Epidermal melanocyte (primary cell): ENCODE results near the gene OR7A17.

Source experiments
- DNase-seq: peaks from one replicate; pipeline ENCODE4 v3.0.0; 2011; ENCODE audit warnings: low spot score; ENCODE audit not compliant: insufficient read length

Gene OR7A17

GRCh38 chr19:14886032-14886431 lies at the start of gene OR7A17:
OR7A17 (minus strand) TSS chr19:14886132; CDS start chr19:14881355, 4,777 bp downstream.
- no peak for DNase-seq

- no peak for DNase-seq
Observed at GRCh38 chr19:14933506-14933905, 47.6 kb upstream of the OR7A17 start.

DNA sequence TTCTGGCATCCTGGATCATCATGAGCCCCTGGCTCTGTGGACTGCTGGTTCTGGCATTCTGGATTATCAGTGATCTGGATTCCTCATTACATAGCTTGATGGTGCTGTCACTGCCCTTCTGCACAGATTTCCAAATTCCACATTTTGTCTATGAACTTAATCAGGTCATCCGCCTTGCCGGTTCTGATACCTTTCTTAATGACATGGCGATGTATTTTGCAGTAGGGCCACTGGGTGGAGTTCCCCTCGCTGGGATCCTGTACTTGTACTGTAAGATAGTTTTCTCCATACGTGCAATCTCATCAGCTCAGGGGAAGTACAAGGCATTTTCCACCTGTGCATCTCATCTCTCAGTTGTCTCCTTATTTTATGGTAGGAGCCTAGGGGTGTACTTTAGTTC lies 30.9 kb upstream of the OR7A17 start:
- no peak for DNase-seq

DNA sequence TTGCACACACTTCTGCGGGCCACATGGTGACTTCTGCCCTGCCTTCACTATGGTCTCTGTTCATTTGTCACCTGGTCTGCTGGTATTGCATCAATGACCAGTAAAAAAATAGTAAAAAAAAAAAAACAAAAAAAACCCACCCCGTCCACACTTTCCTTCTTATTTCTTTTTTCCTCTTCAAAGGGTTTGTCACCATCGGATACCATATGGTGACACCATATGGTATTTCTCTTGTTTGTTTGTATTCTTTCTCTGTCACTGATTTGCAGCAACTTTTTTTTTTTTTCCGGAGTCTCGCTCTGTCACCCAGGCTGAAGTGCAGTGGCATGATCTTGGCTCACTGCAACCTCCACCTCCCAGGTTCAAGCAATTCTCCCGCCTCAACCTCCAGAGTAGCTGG lies 29.2 kb upstream of the OR7A17 start:
- no peak for DNase-seq

DNA sequence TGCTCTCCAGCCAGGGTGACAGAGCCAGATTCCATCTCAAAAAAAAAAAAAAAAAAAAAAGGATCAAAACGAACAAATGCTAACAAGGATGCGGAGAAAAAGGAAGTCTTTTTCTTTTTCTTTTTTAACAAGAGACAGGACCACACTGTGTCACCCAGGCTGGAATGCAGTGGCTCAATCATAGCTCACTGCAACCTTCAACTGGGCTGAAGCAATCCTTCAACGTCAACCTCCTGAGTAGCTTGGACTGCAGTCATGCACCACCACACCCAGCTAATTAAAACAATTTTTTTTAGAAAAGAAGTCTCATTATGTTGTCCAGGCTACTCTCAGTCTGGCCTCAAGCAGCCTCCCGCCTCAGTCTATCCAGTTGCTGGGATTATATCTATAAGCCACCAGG lies 20.8 kb upstream of the OR7A17 start:
- DNase-seq, result no peak

DNA sequence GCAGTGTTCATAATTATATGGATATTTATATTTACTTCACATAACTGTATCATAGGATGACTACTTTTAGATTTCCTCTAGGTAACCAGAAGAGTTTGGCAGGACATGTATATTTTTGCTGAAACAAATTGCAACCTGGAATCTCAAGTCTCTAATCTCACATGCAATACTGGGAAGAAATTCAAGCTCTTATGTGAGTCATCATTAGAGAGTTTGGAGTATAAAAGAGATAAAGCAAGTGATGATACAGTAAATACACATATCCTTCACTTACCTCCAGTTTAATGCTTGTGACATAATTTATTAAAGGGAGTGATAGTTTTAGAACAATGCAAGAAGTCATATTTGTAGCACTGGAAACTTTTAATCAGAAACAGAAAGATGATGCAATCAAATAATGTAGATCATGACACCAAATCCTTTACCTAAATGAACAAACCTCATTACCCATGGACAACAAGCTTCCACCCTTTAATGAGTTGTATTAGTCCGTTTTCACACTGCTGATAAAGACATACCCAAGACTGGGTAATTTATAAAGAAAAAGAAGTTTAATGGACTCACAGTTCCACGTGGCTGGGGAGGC lies 15.8 kb upstream of the OR7A17 start:
- no peak for DNase-seq

DNA sequence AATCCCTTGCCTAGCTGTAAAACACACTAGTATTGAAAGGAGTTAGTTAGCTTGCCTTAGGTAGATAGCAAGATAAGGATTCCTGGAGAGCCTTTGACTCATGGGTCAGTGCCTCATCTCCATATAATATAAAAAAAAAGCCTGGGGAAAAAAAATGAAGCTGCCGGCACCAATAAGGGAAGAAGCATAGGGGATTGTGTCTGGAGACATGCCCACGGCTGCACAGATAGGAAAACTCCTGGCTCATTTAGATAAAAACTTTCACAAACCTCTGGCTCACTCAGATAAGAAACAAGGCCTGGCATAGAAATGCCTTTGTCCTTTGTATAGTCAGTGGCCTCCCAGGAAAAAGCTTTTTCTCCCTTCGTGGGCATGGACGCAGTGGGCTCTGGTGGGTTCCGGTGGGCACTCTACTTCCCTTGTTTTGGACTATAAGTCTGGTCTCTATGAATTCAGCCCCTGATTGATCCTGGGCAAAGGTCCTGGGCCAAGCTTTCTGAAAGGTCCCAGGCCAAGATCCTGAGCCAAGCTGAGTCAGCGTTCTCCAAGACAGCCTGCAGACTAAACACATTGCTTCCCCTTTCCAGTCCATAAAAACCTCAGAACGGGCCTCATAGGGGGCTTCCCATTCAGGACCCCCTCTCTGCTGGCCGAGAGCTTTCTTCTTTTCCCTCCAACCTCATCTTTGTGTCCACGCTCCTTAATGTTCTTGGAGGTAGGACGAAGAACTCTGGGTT lies 4.9 kb upstream of the OR7A17 start:
- DNase-seq, result no peak

DNA sequence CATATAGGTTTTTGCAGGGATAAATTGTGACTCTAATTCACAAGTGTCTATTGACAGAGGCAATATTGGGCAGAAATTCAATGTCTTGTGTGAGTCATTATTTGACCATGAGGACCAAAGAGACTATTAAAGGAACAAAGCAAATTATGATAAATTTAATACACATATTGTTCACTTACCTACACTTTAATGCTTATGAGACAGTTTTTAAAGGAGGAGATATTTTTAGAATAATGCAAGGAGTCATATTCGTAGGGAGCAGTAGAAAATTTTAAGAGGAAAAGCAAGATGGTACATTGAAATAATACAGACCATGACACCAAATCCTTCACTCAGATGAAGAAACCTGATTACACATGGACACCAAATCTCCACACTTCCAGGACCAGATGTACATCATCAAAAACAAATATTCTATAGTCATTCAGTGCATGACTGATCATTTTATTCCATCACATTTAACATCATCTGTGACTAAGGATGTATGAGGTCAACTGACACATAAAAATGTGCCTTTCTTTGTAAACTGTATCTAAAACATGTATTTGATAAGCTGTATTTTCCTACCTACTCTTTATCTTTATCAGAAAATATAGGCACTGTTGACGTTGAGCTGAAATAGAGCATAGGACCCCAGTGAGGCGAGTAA lies 4.2 kb upstream of the OR7A17 start:
- DNase-seq, result no peak

DNA sequence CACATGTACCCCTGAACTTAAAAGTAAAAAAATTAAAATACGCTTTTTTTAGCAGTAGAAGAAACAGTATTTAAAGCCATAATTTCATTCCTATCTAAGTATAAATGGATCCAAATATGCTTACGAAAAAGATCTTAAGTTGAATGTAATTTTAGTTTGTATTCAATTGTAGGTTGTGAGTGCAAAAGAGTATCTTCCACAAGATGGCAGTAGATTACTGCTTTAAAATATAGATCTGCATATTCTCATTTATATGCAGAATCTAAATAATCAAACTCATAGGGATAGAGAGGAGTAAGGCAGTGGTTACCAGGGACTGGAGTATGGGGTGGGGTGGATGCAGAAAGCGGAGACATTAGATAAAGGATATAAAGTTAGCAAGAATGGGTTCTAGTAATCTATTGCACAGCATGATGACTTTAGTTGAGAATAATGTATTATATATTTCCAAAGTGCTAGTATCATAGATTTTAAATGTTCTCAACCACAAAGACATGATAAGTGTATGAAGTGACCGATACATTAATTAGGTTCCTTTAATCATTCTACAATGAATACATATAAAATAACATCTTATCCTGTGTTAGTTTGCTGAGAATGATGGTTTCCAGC lies 14.2 kb downstream of the OR7A17 start:
- DNase-seq, result no peak

DNA sequence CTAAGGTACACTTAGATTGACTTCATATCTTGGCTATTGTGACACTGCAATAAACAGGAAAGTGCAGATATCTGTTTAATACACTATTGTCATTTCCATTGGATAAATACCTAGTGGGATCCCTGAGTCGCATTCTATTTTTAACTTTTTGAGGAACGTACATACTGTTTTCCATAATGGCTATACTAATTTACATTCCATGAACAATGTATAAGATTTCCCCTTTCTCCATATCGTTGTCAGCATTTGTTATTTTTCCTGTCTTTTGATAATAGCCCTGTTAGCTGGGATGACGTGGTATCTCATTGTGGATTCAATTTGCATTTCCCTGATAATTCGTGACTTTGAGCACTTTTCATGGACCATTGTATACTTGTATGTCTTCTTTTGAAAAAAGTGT lies 17.4 kb downstream of the OR7A17 start:
- no peak for DNase-seq

- no peak for DNase-seq
Observed at GRCh38 chr19:14848822-14849221, 37.1 kb downstream of the OR7A17 start, which contains the start of gene OR7A10. OR7A10 (minus strand) TSS chr19:14848922; CDS start chr19:14841877, 7,045 bp downstream.

DNA sequence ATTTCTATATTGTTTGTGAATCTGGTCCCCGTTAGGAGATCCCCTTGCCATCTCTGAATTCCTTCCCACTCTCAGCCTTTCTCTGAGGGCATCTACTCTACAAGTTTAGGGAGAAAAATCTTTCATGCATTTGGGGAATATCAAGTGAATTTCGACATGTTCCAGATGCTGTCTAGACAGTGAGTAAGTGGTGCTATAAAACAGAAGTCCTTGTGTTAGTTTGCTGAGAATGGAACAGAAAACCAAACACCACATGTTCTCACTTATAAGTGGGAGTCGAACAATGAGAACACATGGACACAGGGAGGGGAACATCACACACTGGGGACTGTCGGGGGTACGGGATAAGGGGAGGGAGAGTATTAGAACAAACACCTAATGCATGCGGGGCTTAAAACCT lies 42.4 kb downstream of the OR7A17 start:
- no peak for DNase-seq

DNA sequence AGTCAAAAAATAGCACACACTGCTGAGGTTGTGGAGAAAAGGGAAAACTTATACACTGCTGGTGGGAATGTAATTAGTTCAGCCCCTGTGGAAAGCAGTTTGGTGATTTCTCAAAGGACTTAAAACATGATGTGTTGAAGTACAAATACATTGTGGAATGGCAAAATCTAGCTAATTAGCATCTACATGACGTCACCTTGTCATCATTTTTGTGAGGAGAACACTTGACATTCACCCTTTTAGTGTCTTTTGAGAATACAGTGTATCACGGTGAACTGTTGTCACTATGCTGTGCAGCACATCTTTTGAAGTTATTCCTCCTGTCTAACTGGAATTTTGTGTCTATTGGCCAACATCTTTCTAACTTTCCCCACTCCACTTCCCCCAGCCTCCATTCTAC lies 42.8 kb downstream of the OR7A17 start:
- no peak for DNase-seq

GRCh38 chr19:14840206-14840605 lies 45.7 kb downstream of the OR7A17 start:
- no peak for DNase-seq

- no peak for DNase-seq
Observed at GRCh38 chr19:14837391-14837790, 48.5 kb downstream of the OR7A17 start.

GRCh38 chr19:14835011-14835410 lies 50.9 kb downstream of the OR7A17 start, which contains the start of the genes OR7A5 and OR7C1:
OR7A5 (minus strand) TSS chr19:14835185; CDS start chr19:14828241, 6,944 bp downstream.
OR7C1 (minus strand) TSS chr19:14835185; CDS start chr19:14800136, 35,049 bp downstream.
- DNase-seq, result peak; percentile 60

DNA sequence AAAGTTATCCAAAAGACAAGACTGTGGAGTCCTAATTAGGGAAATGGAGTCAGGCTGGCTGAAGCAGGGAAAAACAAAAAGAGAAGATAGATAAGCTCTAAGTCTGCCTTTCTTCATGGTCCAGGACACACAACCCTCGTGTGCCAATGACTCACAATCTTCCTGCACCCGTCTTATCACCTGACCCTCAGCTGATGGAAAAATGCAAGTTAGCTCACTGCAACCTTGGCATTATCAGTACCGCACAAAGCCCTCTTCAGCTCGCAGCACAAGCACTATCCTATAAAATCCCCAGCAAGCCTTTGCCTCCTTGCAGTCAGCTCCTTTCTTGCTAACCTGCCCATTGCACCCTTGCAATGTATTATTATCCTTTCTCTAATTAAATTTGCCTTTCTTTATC lies 55.2 kb downstream of the OR7A17 start:
- no peak for DNase-seq
